GM20000 (cell line): ENCODE data around the gene RNF207.

ENCODE experiments used
- DNase-seq: peaks from one replicate; pipeline ENCODE4 v3.0.0; 2012; ENCODE audit warnings: low spot score
- TF ChIP-seq, protein P1 (sequence below): IDR thresholded peaks from 2 replicates; pipeline ENCODE4 v1.5.1; 2012; ENCODE audit warnings: mild to moderate bottlenecking, control low read depth; ENCODE audit errors: extremely low read depth, missing control alignments

The RNF207 gene

GRCh38 chr1:6223617-6224016 lies 17.7 kb downstream of the RNF207 start:
- DNase-seq, result no peak
- TF ChIP-seq, protein P1, sequence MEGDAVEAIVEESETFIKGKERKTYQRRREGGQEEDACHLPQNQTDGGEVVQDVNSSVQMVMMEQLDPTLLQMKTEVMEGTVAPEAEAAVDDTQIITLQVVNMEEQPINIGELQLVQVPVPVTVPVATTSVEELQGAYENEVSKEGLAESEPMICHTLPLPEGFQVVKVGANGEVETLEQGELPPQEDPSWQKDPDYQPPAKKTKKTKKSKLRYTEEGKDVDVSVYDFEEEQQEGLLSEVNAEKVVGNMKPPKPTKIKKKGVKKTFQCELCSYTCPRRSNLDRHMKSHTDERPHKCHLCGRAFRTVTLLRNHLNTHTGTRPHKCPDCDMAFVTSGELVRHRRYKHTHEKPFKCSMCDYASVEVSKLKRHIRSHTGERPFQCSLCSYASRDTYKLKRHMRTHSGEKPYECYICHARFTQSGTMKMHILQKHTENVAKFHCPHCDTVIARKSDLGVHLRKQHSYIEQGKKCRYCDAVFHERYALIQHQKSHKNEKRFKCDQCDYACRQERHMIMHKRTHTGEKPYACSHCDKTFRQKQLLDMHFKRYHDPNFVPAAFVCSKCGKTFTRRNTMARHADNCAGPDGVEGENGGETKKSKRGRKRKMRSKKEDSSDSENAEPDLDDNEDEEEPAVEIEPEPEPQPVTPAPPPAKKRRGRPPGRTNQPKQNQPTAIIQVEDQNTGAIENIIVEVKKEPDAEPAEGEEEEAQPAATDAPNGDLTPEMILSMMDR, result no peak

DNA sequence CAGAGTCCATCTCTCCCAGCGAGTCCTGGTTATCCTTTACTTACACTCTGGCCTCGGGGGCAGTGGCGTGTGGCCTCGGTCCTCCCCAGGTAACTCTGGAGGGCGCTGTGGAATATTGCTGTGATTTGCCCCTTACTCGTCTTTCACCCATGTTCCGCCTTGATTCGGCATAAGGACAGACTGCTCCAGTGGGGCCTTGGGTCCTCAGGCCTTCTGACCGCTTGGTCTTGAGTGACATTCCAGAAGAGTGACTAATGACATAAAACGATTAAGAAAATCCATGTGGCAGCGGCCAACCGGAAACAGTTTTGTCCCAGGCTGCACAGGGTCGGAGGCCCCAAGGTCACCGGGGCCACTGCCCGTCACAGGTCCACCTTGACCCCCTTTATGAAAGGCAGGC lies 18.8 kb downstream of the RNF207 start:
- DNase-seq, result no peak
- TF ChIP-seq, protein P1, result no peak

- TF ChIP-seq, protein P1, result no peak
- no peak for DNase-seq
Measured at GRCh38 chr1:6225651-6226050, 19.7 kb downstream of the RNF207 start.

DNA sequence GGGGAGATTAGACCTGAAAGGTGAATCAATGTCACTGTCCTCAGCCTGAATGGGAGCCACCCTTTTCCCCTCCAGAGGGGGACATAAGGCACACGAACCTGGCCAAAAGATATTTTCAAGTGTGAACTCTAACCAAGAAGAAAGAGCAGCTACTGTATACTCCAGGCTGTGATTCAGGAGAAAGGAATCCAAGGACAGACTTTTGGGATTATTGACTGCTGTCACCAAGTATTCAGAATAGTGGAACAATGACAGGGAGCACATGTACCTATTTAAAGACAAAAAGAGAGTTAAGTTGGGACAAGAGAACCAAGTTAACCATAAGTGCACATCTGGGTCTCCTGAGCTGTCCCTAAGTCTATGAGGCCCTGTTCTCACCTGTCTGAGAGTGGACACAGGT lies 27.5 kb downstream of the RNF207 start:
- DNase-seq, result no peak
- TF ChIP-seq, protein P1, result no peak

GRCh38 chr1:6234502-6235295 lies 28.8 kb downstream of the RNF207 start:
- TF ChIP-seq, protein P1, result no peak
- DNase-seq, result no peak

DNA sequence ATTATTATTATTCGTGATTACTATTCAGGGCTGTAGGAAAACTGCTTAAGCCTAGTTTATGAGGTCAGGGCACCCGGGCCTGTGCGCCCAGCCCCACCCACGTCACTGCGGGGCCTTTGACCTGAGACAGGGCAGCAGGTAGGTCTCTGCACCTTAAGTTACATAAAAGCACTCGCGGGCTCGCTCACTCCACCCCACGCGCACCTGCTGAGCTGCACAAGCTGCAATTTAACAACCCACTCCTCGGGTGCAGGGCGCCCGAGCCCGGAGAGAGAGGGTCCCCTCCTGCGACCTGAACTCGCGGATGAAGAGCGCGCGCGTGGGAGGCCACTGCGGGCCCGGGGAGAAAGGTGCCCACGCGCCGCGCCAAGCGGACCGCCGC lies 29.4 kb downstream of the RNF207 start:
- TF ChIP-seq, protein P1, result no peak
- DNase-seq, result no peak

DNA sequence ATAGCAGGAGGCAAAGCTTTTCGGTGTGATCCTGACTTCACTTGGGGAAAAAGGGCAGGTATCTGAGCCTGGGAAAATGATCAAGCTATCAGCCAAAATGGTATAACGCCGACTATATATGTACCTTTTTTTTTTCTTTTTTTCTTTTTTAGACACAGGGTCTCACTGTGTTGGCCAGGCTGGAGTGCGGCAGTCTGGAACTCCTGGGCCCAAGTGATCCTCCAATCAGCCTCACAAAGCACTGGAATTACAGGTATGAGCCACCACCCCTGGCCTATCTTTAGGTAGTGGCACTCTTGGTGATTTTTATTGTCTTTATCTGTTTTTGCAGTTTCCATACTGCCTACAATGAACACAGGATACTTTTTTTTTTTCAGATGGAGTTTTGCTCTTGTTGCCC lies 31.2 kb downstream of the RNF207 start:
- TF ChIP-seq, protein P1, result no peak
- no peak for DNase-seq
